Adrenal gland (tissue), 12 donors: ENCODE results near the gene UBE2J2. TPM values are rescaled to one million over a fixed set of nuclear protein-coding genes. Genes with fewer than 3 reads are reported as not detected.

Experiments
- DNase-seq, 7 donors: peaks; one replicate each; pipeline ENCODE4 v3.0.0-alpha.2; 2019 to 2020
- H3K27ac ChIP-seq, 5 donors: fragments of 200-600 bp; sonication (generic) in 4 of 5; 1 replicate in 3 of 5; 2 replicates in 2 of 5; pipeline versions ENCODE4 v1.5.1 to v1.8.0; 2016 to 2020; ENCODE audit warnings: mild to moderate bottlenecking in 1 of 5
- H3K27me3 ChIP-seq: fragments of 200-600 bp; 2 replicates; pipeline ENCODE4 v1.8.0; 2021
- H3K36me3 ChIP-seq, 2 donors: fragments of 200-600 bp; replicated peaks in 1 of 2; 1 replicate in 1 of 2; 2 replicates in 1 of 2; pipeline versions ENCODE4 v1.5.1 to v1.8.0; 2018 to 2022
- H3K4me1 ChIP-seq, 2 donors: fragments of 200-600 bp; replicated peaks in 1 of 2; 1 replicate in 1 of 2; 2 replicates in 1 of 2; pipeline versions ENCODE4 v1.5.1 to v1.8.0; 2018 to 2021
- H3K4me3 ChIP-seq, 4 donors: fragments of 200-600 bp; sonication (generic) in 3 of 4; one replicate each; pipeline ENCODE4 v1.5.1; 2016 to 2018
- H3K9me3 ChIP-seq, 3 donors: fragments of 200-600 bp; sonication (generic) in 1 of 3; replicated peaks in 1 of 3; 1 replicate in 2 of 3; 2 replicates in 1 of 3; pipeline versions ENCODE4 v1.5.1 to v1.8.0; 2016 to 2021
- POLR2A ChIP-seq, 2 donors: fragments of 450-650 bp; IDR thresholded peaks; one replicate each; pipeline ENCODE4 v1.6.1; 2017; ENCODE audit warnings: antibody characterized with exemption in 2 of 2, mild to moderate bottlenecking in 2 of 2, moderate library complexity in 1 of 2
- WGBS, 4 donors: extraction: QIAGEN DNeasy Blood & Tissue Kit in 2 of 4; methylation state at CpG; one replicate each; pipeline versions ENCODE4 v1.1.5 to v1.1.7; 2013 to 2017; 5-methylcytosine and 5-hydroxymethylcytosine counted together
- intact Hi-C, 2 donors: fragments of 100-400 bp; cut with DNase I; formaldehyde crosslinking; loops; one replicate each; pipeline versions ENCODE4 v1.14.1 to v1.15.0; 2022 to 2023
- polyA plus RNA-seq, 3 donors: library from polyadenylated mRNA; stranded (reverse); fragments of 200-250 nt in 2 of 3; fragments of 350-450 nt in 1 of 3; fragmentation: Illumina TruSeq in 1 of 3; extraction: RNeasy Lipid Tissue Mini Kit (QIAGEN cat#74804) in 1 of 3; gene quantifications; one replicate each; pipeline ENCODE4 v1.2.3, GENCODE V29; 2013 to 2014
- total RNA-seq, 9 donors: library from RNA; depleted of rRNA in 4 of 9; stranded (reverse); fragments of >200 nt in 4 of 9; fragments of 120-200 nt in 1 of 9; fragmentation: NEBNext Ultra II Directional in 1 of 9; extraction: Animal tissue kit (Norgen Biotek cat#: 25700) in 1 of 9; gene quantifications; one replicate each; pipeline versions ENCODE4 v1.1.0 to v1.2.4, GENCODE V29; 2013 to 2023
- TF ChIP-seq, protein P1 (sequence below), 6 experiments: fragments of 450-650 bp in 4 of 6; fragments of 200-600 bp in 2 of 6; sonication (generic) in 1 of 6; IDR thresholded peaks; 1 replicate in 5 of 6; 2 replicates in 1 of 6; pipeline versions ENCODE4 v1.5.1 to v1.8.0; 2016 to 2021; ENCODE audit warnings: antibody characterized with exemption in 6 of 6, mild to moderate bottlenecking in 2 of 6, moderate library complexity in 1 of 6
- donor health status: healthy with polysubstance abuse.
- donor health status: Bipolar disorder and iron deficiency.
- donor health status: DM: yes; HTN: yes; CAD: no.
- donor health status: DM: no; HTN: no; CAD: no.
- donor health status: DM: no; HTN: no; CAD: no.
- donor health status: DM: yes; HTN: yes; CAD: no.

Gene UBE2J2
- total and polyA plus RNA-seq, 12 donors, result 30.1 to 74.4 (median 49.8) TPM

DNA sequence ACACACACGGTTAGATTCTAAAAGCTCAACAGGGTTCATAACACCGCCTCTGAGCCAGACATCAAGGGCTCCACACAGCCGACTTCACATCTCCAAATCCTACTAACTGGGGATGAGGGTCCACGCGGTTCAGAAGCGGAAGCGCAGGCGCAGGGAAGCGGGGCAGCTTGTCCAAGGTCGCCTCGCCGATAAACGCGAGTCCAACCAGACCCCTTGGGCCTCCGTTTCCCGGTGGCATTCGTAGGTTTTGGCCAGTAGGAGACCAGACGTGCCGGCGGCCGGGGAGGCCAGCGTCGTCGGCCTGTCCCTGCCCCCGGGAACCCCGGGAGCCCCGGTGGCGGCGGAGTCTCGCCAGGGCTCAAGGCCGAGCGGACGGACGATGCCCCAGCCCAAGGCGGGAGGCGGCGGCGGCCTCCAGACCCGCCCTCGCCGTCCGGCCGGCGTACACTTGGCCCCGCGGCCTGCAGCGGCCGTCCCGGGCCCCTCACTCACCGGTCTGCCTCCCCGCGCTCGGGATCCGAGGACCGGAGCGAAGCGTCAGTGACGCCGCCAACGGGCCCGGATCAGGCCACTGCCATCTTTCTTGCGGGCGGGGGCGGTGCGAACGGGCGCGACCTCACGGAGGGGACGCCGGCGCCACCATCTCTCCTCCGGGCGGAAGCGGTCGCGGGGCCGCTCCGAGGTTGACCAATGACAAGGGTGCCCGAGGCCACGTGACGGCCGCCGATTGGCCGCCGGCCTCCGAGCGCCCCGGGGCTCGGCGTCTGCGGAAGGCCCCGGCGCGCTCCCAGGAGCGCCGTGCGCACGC lies 42.0 kb downstream of the UBE2J2 start, which contains the start of gene SDF4:
Gene SDF4 (minus strand): TSS at position 602 of the 808 bp plus-strand sequence. CDS start 3,229 bp downstream, outside the sequence.
- Histone ChIP-seq H3K27me3 (no peaks in the 10 kb centered on the region), H3K36me3 (peaks cover 0 to 23% of the 10 kb centered on the region in 2 donors), H3K27ac (peak within 1 kb of the TSS; percentile 79 to 94 (median 89)), H3K4me3 (peak within 1 kb of the TSS; percentile 66 to 92 (median 76)), H3K9me3 (no peaks in the 10 kb centered on the region), H3K4me1 (peaks cover 21 to 30% of the 10 kb centered on the region in 2 donors)
- WGBS, 4 donors, result 0 to 2% (median 0%) methylated on average over 1 to 99 of the region's 99 CpGs
- DNase-seq, result peak; percentile 96 to 98 (median 97)
- intact Hi-C loops, result no loop called here
- TF ChIP-seq, protein P1, sequence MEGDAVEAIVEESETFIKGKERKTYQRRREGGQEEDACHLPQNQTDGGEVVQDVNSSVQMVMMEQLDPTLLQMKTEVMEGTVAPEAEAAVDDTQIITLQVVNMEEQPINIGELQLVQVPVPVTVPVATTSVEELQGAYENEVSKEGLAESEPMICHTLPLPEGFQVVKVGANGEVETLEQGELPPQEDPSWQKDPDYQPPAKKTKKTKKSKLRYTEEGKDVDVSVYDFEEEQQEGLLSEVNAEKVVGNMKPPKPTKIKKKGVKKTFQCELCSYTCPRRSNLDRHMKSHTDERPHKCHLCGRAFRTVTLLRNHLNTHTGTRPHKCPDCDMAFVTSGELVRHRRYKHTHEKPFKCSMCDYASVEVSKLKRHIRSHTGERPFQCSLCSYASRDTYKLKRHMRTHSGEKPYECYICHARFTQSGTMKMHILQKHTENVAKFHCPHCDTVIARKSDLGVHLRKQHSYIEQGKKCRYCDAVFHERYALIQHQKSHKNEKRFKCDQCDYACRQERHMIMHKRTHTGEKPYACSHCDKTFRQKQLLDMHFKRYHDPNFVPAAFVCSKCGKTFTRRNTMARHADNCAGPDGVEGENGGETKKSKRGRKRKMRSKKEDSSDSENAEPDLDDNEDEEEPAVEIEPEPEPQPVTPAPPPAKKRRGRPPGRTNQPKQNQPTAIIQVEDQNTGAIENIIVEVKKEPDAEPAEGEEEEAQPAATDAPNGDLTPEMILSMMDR (IDR thresholded peaks at IDR 0.05), result peak in 1 of 6 experiments; percentile 22
- TF ChIP-seq POLR2A (IDR thresholded peaks at IDR 0.05), result peak; percentile 57 to 59

DNA sequence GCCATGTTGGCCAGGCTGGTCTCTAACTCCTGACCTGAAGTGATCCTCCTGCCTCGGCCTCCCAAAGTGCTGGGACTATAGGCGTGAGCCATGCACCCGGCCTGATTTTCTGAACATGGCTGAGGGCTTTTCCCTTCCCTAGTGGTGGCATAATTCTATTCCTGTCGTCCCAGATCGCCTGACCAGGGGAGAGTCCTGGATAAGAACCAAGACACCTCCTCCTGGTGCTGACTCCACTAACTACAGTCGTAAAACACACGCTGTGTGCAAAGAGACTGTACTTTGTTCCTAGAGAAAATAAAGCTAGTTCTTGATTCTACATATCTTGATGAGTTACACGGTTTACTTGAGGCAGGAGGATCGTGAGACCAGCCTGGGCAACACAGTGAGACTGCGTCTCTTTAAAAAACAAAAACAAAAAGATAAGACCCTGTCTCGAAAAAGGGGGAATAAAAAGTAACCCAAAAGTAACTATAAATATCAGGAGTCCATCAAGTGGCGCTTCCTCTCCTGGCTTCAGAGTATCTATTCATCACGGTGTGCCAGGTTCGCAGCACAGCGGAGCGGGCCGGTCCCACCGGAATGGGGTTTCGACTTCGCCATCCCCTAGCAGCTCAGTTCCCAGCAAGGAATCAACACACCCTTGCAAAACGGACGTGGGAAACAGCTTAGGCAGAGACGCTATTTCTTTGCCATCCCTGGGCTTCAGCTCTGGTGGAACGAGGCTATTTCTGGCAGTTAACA lies 42.8 kb downstream of the UBE2J2 start:
- Histone ChIP-seq H3K4me1 (peaks cover 21 to 30% of the 10 kb centered on the region in 2 donors), H3K27me3 (no peaks in the 10 kb centered on the region), H3K4me3 (peak overlapping the region; percentile 66 to 92 (median 76)), H3K27ac (peak overlapping the region in 4 of 5 donors; percentile 81 to 94 (median 90)), H3K9me3 (no peaks in the 10 kb centered on the region), H3K36me3 (peaks cover 0 to 26% of the 10 kb centered on the region in 2 donors)
- TF ChIP-seq, protein P1 (IDR thresholded peaks at IDR 0.05), result peak in 2 of 6 experiments; percentile 8 to 10
- peak in 1 of 2 donors; percentile 4 for TF ChIP-seq POLR2A (IDR thresholded peaks at IDR 0.05)
- intact Hi-C loops, result no loop called here
- DNase-seq, result peak in 1 of 7 donors; percentile 31
- 11 to 16% (median 13%) methylated on average over 18 to 24 of the region's 24 CpGs for WGBS, 4 donors

DNA sequence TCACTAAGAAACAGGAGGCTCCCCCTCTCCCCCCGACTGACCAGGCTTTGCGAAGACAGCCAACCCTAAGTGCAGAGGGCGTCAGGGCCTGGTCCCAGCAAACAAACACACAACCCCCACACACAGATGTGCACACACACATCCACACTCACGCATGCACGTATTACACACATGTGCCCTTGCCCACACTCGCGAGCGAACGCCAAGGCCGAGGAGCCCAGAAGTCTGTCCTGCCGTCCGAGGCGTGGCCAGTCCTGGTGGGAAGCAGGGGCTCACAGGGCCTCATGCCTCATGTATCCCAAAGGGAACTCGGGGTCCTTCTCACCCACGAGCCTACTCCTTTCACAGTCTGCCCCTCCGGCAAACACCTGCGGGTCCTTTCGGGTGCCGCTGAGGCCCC lies 43.9 kb downstream of the UBE2J2 start:
- WGBS, 4 donors, result 79 to 86% (median 82%) methylated on average over 17 to 19 of the region's 19 CpGs
- Histone ChIP-seq H3K4me1 (peaks cover 21 to 30% of the 10 kb centered on the region in 2 donors), H3K27ac (no peak overlapping the region), H3K27me3 (no peaks in the 10 kb centered on the region), H3K9me3 (no peaks in the 10 kb centered on the region), H3K36me3 (peaks cover 0 to 31% of the 10 kb centered on the region in 2 donors), H3K4me3 (no peak overlapping the region)
- intact Hi-C loops, result no loop called here
- DNase-seq, result no peak
- TF ChIP-seq POLR2A (IDR thresholded peaks at IDR 0.05), result no peak
- TF ChIP-seq, protein P1 (IDR thresholded peaks at IDR 0.05), result no peak
